ENCODE results near the gene ACOX2.

The ACOX2 gene

DNA sequence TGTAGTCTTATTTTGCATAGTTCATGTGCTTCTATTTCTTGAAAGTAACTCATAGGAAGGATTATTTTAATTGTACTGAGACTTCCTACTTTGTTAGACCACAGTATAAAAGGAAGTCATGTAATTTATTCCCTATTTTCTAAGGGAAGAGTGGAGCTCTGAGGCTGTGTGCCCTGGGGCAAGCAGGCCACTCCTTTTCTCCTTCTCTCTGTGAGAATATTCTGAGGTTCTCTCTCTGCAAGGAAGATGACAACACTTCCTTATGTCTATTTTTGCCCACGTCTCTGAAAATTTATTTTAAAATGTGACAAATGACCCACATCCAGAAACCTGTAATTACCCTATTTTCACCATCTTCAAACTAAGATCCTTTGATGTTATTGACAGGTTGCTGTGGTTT, 34.1 kb downstream of the ACOX2 start:
- DNase-seq: no peak

GRCh38 chr3:58497097-58497496, 39.9 kb downstream of the ACOX2 start:
- no peak for DNase-seq

DNA sequence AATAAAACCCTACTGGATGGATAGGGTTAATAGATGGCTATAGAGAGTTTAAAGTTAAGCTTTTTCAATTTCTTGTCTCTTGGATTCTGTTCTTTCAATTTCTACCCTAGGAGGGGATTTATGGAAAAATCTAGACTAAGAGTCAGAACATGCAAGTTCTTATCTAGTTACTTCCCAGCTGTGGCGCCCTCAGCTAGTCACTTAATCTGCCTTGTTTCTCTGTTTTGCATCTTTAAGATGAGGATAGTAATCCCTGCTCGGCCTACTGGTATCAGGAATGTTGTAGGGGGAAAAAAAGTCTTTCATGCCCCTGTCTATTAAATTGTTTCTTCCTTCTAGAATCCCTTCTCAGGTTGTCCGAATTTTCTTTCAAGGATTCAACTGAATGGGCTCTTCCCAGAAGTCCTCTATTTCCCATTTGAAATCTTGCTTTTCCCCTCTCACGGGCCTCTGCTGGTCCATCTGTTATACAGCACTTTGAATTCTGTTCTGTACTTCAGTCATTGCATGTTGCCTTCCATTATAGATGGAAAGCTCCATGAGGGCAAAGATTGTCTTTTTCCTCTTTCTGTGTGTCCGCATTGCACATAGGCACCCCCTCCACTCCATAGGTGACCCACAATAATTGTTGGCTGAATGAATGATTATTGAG, 40.7 kb downstream of the ACOX2 start:
- DNase-seq: no peak

GRCh38 chr3:58495101-58495500, 41.9 kb downstream of the ACOX2 start:
- no peak for DNase-seq

- no peak for DNase-seq
Observed at GRCh38 chr3:58494107-58494506, 42.9 kb downstream of the ACOX2 start.

GRCh38 chr3:58492494-58492905, 44.5 kb downstream of the ACOX2 start:
- DNase-seq: peak; percentile 22

DNA sequence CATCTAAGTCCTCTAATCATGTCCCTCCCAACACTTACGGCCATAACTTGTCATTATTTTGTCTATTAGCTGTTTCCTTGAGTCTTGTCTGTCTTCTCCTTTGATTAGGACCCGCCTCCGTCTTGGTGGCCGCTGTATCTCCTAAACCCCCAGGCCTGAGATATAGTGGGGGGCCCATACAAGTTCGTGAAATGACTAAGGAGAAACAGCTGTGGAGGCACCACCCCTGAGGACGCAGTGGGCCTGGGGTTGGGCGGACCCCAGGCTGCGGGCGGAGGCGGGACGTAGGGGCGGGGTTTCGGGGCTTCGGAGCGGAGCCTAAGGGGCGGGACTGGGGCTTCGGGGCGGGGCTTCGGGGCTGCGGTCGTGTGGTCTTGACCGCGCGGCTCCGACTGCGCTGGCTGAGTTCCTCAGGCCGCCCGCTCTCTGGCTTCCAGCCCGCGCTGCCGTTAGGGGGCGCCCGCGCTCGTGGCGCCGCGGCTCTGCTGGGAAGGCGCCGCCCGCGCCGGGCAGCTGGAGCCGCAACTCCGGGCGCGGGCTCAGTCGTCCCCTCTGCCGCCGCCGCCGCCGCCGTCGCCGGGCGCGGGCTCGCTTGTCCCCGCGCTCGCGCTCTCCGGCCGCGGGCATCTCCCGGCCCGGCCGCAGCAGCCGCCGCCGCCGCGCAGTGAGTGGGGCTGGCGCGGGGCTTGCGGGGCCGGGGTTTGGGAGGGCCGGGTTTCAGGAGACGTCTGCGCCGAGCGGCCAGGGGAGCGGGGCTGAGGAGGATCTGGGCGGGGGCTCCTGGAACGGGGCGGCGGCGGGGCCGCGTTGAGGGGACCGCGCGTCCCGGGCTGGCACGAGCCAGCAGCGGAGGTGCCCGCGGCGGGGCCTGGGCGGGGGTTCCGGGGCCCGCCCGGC, 45.2 kb downstream of the ACOX2 start, which contains the start of gene KCTD6:
Gene KCTD6, plus strand, starts transcription at position 591 of the 897 bp plus-strand sequence. CDS start 6,660 bp downstream, outside the sequence.
- DNase-seq: peak; percentile 91

GRCh38 chr3:58490860-58491501, 46.0 kb downstream of the ACOX2 start:
- DNase-seq: no peak

- no peak for DNase-seq
Observed at GRCh38 chr3:58488967-58489366, 48.0 kb downstream of the ACOX2 start.

DNA sequence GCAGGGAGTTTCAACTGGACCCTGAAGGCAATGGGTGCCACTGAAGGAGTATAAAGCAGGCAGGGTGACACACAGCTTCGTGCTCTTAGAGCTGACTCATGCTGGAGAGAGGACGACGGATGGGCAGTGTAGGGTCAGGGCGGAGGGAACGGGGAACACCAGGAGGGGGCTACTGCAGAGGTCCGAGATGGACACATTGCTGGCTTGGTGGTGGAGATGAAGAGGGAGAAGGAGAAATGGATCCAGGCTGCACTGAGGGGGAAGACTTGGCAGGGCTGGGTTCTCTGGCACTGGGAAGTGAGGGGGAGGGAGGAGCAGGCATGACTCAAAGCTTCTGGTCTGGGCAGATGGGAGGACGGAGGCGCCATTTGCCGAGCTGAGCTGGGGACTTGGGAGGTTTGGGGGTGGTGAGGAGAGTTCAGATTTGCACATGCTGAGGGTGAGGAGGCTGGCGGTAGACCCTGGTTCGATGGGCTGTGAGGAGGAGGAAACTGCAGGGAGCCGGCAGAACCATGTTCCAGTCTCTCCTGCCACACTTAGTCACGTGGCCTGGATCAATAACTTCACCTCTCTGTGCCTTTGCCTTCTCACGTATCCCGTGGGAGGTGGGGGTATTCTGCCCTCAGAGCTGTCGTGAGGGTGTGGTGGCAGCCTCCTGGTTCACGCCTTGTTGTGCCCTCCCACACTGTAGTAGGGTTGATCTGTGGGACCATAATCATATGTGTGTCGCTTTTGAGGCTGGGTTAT, 49.7 kb downstream of the ACOX2 start:
- DNase-seq: no peak

GRCh38 chr3:58485801-58486435, 51.1 kb downstream of the ACOX2 start:
- DNase-seq: no peak

DNA sequence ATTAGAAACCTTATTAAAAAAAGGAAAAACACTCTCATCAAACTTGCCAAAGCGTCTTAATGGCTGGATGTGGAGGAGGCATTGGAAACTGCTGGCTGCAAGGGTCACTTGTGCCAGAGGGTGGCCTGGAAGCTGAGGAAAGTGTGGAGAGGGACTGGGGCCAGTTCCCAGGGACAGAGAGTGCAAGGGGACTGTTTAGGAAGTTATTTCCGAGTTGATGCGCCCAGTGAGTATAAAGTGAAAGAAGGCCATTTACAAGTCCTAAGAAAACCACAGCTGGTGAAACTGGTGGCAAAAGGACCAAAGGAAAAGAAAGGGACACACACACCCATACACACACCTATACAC, 52.3 kb downstream of the ACOX2 start:
- DNase-seq: no peak

DNA sequence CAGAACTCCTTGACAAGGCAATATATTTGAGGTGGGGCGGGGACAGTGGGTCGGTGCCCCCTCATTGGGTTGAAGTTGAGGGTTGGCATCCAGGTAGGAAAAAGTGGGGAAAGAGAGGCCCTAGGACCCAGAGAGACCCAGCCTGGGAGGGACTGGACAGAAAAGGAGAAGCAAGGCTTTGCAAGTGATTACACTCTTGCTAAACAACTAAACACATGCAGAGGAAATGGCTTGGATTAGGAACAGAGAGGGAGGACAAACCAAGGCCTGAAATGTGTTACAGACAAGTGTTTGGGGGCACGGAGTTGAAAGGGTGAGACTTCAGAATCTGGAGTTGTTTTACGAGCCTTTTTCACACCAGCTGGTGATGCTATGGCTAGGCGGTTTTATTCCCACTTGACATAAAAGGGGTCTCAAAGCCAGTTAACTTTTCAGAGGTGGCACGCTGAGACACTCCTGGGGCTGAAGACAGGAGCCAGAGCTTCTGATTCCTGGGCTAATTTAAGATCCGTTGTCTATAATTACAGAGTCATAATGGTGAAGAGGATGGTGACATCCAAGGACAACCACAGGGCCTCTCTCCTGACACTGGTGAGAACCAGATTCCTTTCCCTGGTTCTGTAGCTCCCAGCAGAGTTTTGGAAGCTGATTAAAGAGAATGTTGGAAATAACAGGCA, 52.8 kb downstream of the ACOX2 start:
- no peak for DNase-seq

GRCh38 chr3:58482917-58483636, 53.9 kb downstream of the ACOX2 start:
- peak; percentile 35 for DNase-seq

DNA sequence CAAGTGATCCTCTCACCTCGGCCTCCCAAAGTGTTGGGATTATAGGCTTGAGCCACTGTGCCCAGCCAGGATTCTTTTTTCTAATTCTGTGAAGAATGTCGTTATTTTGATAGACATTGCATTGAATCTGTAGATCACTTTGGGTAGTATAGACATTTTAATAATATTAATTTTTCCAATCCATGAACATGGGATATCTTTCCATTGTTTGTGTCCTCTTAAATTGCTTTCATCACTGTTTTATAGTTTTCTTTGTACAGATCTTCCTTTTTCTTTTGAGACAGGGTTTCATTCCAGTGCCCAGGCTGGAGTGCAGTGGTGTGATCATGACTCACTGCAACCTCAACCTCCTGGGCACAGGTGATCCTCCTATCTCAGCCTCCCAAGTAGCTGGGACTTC, 56.7 kb downstream of the ACOX2 start:
- no peak for DNase-seq

DNA sequence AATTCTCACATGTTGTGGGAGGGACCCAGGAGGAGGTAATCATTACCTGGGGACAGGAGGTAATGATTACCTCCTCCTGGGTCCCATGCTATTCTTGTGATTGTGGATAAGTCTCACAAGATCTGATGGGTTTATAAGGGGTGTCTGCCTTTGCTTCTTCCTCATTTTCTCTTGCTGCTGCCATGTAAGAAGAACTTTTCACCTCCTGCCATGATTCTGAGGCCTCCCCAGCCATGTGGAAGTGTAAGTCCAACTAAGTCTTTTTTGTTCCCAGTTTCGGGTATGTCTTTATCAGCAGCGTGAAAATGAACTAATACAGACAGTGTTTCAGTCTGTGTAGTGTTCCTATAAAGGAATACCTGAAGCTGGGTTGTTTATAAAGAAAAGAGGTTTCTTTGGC, 58.2 kb downstream of the ACOX2 start:
- no peak for DNase-seq

DNA sequence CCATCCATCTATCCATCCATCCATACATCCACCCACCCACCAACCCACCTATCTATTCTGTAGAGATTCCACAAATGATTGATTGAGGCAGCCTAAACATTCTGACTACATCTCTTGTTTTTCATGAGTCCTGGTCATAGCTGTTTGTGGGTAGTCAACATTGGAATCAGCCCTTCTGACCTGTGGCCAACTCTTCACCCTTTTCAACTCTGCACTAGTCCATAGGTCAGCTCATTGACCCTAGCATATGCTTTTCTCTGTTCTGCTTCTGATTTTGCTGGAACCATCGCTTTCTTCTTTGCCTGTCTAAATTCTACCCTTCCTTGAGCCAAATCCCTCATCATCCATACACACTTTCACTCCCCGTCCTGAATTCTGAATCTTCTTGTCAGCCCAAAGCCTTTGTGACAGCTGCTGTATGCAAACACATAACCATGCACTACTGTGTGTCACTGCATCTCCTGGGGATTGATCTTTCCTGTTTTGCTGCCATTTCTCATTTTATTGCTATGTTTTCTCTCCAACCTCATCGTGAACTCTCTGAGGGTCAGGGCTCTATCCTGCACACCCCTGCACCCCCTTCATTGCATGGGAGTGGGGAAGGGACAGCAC, 61.9 kb downstream of the ACOX2 start:
- no peak for DNase-seq

GRCh38 chr3:58474348-58474911, 62.6 kb downstream of the ACOX2 start:
- no peak for DNase-seq

- no peak for DNase-seq
Observed at GRCh38 chr3:58473275-58473674, 63.7 kb downstream of the ACOX2 start.
